ENCODE results near the gene CREB3L2. TPM values are rescaled to one million over a fixed set of nuclear protein-coding genes. Genes with fewer than 3 reads are reported as not detected.

The CREB3L2 gene
- total RNA-seq, 1 experiment from 2014 or later, result 11.4 TPM

- Histone ChIP-seq H3K4me3 (ENCODE audit: insufficient read depth, low read depth, low read length) (peak overlapping the region; percentile 97), H3K36me3 (replicated peaks; ENCODE audit: control insufficient read depth, insufficient read depth, low read length) (no peaks in the 10 kb centered on the region), H3K27me3 (ENCODE audit: control insufficient read depth, insufficient read depth, low read length) (no peaks in the 10 kb centered on the region)
- DNase-seq, result peak; percentile 96
These were observed 376 bp upstream of the CREB3L2 start for GRCh38 chr7:138002096-138002827.

- DNase-seq, result peak; percentile 40
- Histone ChIP-seq H3K36me3 (replicated peaks; ENCODE audit: control insufficient read depth, insufficient read depth, low read length) (no peaks in the 10 kb centered on the region), H3K4me3 (ENCODE audit: insufficient read depth, low read depth, low read length) (peak overlapping the region; percentile 97), H3K27me3 (ENCODE audit: control insufficient read depth, insufficient read depth, low read length) (no peaks in the 10 kb centered on the region)
These were observed 1.7 kb downstream of the CREB3L2 start for GRCh38 chr7:138000081-138000701.

- Histone ChIP-seq H3K4me3 (ENCODE audit: insufficient read depth, low read depth, low read length) (peak overlapping the region; percentile 97), H3K27me3 (ENCODE audit: control insufficient read depth, insufficient read depth, low read length) (no peaks in the 10 kb centered on the region), H3K36me3 (replicated peaks; ENCODE audit: control insufficient read depth, insufficient read depth, low read length) (no peaks in the 10 kb centered on the region)
- no peak for DNase-seq
These were observed 2.3 kb downstream of the CREB3L2 start for GRCh38 chr7:137999496-138000080.

GRCh38 chr7:137998250-137998649 is 3.6 kb downstream of the CREB3L2 start:
- H3K4me3 ChIP-seq (ENCODE audit: insufficient read depth, low read depth, low read length), result no peak overlapping the region

GRCh38 chr7:137996871-137997270 is 5.0 kb downstream of the CREB3L2 start:
- no peak for DNase-seq
- no peaks in the 10 kb centered on the region for H3K36me3 ChIP-seq (replicated peaks; ENCODE audit: control insufficient read depth, insufficient read depth, low read length)
- H3K27me3 ChIP-seq (ENCODE audit: control insufficient read depth, insufficient read depth, low read length), result no peaks in the 10 kb centered on the region
- H3K4me3 ChIP-seq (ENCODE audit: insufficient read depth, low read depth, low read length), result no peak overlapping the region

More at GRCh38 chr7:137998250-137998649, 3.6 kb downstream of the CREB3L2 start:
- Histone ChIP-seq H3K27me3 (ENCODE audit: control insufficient read depth, insufficient read depth, low read length) (no peaks in the 10 kb centered on the region), H3K36me3 (replicated peaks; ENCODE audit: control insufficient read depth, insufficient read depth, low read length) (no peaks in the 10 kb centered on the region)
- no peak for DNase-seq

GRCh38 chr7:137996386-137996851 is 5.5 kb downstream of the CREB3L2 start:
- Histone ChIP-seq H3K36me3 (replicated peaks; ENCODE audit: control insufficient read depth, insufficient read depth, low read length) (no peaks in the 10 kb centered on the region), H3K4me3 (ENCODE audit: insufficient read depth, low read depth, low read length) (no peak overlapping the region), H3K27me3 (ENCODE audit: control insufficient read depth, insufficient read depth, low read length) (no peaks in the 10 kb centered on the region)
- peak; percentile 2 for DNase-seq

- no peaks in the 10 kb centered on the region for H3K36me3 ChIP-seq (replicated peaks; ENCODE audit: control insufficient read depth, insufficient read depth, low read length)
- no peak for DNase-seq
- H3K4me3 ChIP-seq (ENCODE audit: insufficient read depth, low read depth, low read length), result no peak overlapping the region
- no peaks in the 10 kb centered on the region for H3K27me3 ChIP-seq (ENCODE audit: control insufficient read depth, insufficient read depth, low read length)
These were observed 7.7 kb downstream of the CREB3L2 start for GRCh38 chr7:137994216-137994615.

GRCh38 chr7:137993395-137993743 is 8.5 kb downstream of the CREB3L2 start:
- no peaks in the 10 kb centered on the region for H3K36me3 ChIP-seq (replicated peaks; ENCODE audit: control insufficient read depth, insufficient read depth, low read length)
- no peak for DNase-seq
- H3K4me3 ChIP-seq (ENCODE audit: insufficient read depth, low read depth, low read length), result no peak overlapping the region
- no peaks in the 10 kb centered on the region for H3K27me3 ChIP-seq (ENCODE audit: control insufficient read depth, insufficient read depth, low read length)

- Histone ChIP-seq H3K36me3 (replicated peaks; ENCODE audit: control insufficient read depth, insufficient read depth, low read length) (no peaks in the 10 kb centered on the region), H3K4me3 (ENCODE audit: insufficient read depth, low read depth, low read length) (no peak overlapping the region), H3K27me3 (ENCODE audit: control insufficient read depth, insufficient read depth, low read length) (no peaks in the 10 kb centered on the region)
- no peak for DNase-seq
These were observed 9.1 kb downstream of the CREB3L2 start for GRCh38 chr7:137992550-137993394.

- DNase-seq, result no peak
- Histone ChIP-seq H3K36me3 (replicated peaks; ENCODE audit: control insufficient read depth, insufficient read depth, low read length) (no peaks in the 10 kb centered on the region), H3K4me3 (ENCODE audit: insufficient read depth, low read depth, low read length) (no peak overlapping the region), H3K27me3 (ENCODE audit: control insufficient read depth, insufficient read depth, low read length) (no peaks in the 10 kb centered on the region)
These were observed 9.8 kb downstream of the CREB3L2 start for GRCh38 chr7:137992104-137992549.

- no peaks in the 10 kb centered on the region for H3K36me3 ChIP-seq (replicated peaks; ENCODE audit: control insufficient read depth, insufficient read depth, low read length)
- no peak overlapping the region for H3K4me3 ChIP-seq (ENCODE audit: insufficient read depth, low read depth, low read length)
- no peaks in the 10 kb centered on the region for H3K27me3 ChIP-seq (ENCODE audit: control insufficient read depth, insufficient read depth, low read length)
- DNase-seq, result no peak
These were observed 11.5 kb downstream of the CREB3L2 start for GRCh38 chr7:137990251-137990941.

GRCh38 chr7:137989590-137989989 is 12.3 kb downstream of the CREB3L2 start:
- no peak for DNase-seq
- H3K36me3 ChIP-seq (replicated peaks; ENCODE audit: control insufficient read depth, insufficient read depth, low read length), result no peaks in the 10 kb centered on the region
- H3K27me3 ChIP-seq (ENCODE audit: control insufficient read depth, insufficient read depth, low read length), result no peaks in the 10 kb centered on the region
- no peak overlapping the region for H3K4me3 ChIP-seq (ENCODE audit: insufficient read depth, low read depth, low read length)

- H3K4me3 ChIP-seq (ENCODE audit: insufficient read depth, low read depth, low read length), result no peak overlapping the region
- H3K36me3 ChIP-seq (replicated peaks; ENCODE audit: control insufficient read depth, insufficient read depth, low read length), result no peaks in the 10 kb centered on the region
- no peak for DNase-seq
- no peaks in the 10 kb centered on the region for H3K27me3 ChIP-seq (ENCODE audit: control insufficient read depth, insufficient read depth, low read length)
These were observed 12.8 kb downstream of the CREB3L2 start for GRCh38 chr7:137989094-137989493.

GRCh38 chr7:137987968-137988367 is 13.9 kb downstream of the CREB3L2 start:
- no peak for DNase-seq
- no peaks in the 10 kb centered on the region for H3K27me3 ChIP-seq (ENCODE audit: control insufficient read depth, insufficient read depth, low read length)
- H3K36me3 ChIP-seq (replicated peaks; ENCODE audit: control insufficient read depth, insufficient read depth, low read length), result no peaks in the 10 kb centered on the region
- H3K4me3 ChIP-seq (ENCODE audit: insufficient read depth, low read depth, low read length), result no peak overlapping the region

Measured in H7 (cell line).